Stimulated activated CD4-positive, alpha-beta T cell treated with anti-CD3 and anti-CD28 coated beads, Interleukin-15, amount 100 ng/mL, for 48 hours (primary cell): Measurements from ENCODE around the gene MEG3.
"Not testable (repeated sequence)": the region's sequence is repeated elsewhere in the genome, so short reads cannot be mapped to it uniquely, and the experiment has no call there.

Source experiments
- DNase-seq, 2 donors: peaks; one replicate each; pipeline ENCODE4 v3.0.0-alpha.2; 2020; ENCODE audit warnings: low read depth in 2 of 2

Gene MEG3

GRCh38 chr14:100788942-100789341 is 37.0 kb upstream of the MEG3 start:
- DNase-seq, result no peak

DNA sequence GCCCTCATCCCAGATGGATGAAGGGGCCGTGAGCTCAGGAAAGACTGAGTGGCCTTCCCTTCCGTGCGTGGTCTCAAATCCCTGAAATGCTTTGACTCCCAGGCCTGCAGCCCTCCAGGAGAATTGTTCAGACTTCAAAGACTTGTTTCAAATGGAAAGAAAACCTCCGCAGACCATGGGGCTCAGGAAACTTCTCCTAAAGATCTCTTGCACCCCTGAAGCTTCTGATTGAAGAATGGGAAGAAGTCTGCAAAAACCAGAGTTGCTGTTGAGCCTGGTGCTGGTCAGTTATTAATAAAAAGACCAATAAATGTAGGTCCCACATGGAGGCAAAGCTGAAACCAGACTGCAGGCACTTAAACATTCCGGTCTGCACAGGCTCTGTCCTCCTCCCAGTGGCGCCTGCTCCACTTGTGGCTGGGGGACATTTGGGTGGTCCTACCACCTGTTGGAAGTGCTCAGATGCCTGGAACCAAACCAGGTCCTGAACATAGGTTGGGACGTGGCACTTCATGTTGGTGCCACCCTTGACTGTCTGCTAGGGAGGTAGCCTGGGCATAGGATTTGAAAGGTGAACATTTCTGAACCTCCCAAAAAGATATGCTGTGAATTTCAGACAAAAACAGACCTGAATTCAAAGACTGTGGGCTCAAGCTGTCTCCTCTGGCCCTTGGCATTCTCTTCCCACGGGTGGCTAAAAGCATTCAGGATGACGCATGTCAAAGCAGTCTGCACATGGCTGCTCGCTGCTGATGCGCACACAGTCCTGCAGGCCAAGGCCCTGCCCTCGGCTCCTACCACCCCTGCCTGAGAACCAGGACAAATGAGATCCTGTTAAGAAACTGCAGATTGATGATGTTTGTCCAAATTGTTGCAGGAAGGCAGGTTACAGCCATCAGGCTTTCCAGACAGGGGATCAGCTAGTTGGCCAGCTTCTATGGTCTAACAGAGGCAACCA is 36.2 kb upstream of the MEG3 start:
- no peak for DNase-seq

DNA sequence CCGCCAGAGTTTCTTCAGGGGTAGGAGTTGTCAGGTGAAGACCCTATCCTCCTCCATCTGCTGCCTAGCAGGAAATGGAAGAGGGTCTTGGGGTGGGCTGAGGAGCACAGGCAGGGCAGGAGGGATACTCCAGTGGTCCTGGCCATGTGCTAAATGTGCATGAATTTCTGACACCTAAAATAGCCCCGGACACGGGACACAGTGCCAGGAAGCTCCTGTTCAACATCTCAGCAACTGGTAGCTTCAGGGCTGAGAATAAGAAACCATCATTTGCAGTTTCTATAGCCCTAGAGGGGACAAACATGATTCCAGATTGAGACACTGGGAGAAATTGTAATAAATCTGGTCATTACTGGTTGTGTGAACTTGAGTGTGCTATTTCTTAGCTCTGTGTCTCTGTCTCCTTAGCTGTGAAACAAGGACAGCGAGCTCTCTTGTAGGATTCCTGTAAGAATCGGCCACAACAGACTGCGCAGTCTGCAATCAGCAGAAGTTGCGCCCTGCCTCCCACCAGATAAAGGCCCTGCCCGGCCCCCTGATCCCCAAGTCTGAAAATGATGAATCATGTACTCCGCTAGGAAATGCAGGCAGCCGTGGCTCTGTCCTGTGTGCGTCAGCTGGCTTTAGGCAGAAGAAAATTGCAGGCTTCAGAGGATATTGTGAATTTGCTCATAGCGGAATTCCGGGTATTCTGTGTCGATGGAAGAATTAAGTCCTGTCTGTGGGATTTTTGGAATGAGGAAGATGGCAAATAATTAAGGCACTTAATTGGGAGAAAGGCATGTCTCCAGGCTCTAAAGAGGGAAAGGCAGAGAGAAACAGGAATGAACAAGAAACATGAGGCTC is 35.2 kb upstream of the MEG3 start:
- DNase-seq, result no peak

- no peak for DNase-seq
Measured at GRCh38 chr14:100791348-100791735, 34.6 kb upstream of the MEG3 start.

DNA sequence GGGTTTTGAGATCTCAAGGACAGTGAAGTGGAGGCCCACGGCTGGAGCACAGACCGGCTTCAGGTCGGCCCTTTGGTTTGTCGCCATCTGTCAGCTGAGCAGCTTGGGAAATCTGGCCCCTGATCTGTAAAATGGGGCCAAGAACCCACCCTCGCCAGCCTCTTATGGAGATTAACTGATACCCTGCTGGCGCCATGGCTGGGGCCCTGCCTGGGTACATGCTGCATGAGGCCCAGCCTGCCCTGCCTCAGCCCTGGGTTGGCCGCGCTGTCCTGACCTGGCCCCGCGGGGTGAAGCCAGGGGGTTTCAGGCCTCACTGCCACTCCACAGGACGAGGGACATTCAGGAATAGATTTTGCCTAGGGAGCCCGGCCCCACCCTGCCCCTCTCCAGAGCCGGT is 33.9 kb upstream of the MEG3 start:
- DNase-seq, result no peak

DNA sequence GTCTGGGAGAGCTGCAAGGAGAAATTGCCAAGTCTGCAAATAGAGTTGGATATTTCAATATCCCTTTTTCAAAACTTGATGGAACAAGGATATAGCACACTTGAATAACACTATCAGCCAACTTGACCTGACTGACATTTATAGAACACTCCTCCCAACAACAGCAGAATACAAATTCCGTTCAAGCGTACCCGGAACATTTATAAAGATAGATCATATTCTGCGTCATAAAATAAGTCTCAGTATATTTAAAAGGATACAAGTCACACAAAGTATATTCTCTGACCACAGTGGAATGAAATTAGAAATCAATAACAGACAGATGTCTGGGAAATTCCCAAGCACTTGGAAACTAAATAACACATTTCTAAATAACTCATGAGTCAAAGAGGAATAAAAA is 29.0 kb upstream of the MEG3 start:
- no peak for DNase-seq

- DNase-seq, result no peak
Measured at GRCh38 chr14:100800041-100800440, 25.9 kb upstream of the MEG3 start.

DNA sequence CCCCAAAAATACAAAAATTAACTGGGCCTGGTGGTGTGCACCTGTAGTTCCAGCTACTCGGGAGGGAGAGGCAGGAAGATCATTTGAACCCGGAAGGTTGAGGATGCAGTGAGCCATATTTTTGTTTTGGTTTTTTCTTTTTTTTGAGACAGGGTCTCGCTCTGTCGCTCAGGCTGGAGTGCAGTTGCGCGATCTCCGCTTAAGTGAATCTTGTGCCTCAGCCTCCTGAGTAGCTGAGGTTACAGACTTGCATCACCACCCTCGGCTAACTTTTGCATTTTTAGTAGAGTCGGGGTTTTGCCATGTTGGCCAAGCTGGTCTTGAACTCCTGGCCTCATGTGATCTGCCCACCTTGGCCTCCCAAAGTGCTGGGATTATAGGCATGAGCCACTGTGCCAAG is 24.5 kb upstream of the MEG3 start:
- not testable (repeated sequence) for DNase-seq

DNA sequence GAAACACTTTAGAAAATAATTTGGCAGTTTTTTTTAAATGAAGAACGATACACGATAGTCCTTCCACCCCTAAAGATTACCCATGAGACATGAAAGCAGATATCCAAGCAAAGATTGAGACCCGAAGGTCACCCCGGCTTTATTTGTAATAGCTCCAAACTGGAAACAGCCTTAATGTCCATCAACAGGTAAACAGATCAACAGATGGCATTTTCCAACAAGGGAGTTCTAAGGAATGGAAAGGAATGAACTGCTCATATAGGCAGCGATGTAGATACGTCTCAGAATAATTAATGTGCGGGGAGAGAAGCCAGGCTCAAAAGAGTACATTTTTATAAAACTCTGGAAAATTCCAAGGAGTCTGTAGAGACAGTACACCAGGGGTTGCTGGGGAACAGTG is 23.7 kb upstream of the MEG3 start:
- DNase-seq, result no peak

GRCh38 chr14:100802766-100803165 is 23.2 kb upstream of the MEG3 start:
- DNase-seq, result no peak

DNA sequence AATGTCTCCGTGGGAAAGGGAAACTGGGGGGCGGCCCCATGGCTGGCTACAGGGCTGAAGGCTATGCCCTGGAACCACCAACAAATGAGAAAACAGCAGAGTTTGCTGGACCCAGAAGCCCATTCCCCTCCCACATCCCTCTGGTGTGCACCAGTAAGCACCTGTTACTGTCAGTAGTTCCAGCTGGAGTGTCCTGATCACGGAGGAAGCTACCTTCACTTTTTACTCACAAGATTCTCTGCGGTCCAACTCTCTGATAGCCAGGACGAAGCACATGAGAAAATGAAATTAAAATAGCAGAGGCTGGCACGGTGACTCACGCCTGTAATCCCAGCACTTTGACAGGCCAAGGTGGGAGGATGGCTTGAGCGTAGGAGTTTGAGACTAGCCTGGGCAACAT is 22.7 kb upstream of the MEG3 start:
- DNase-seq, result no peak

DNA sequence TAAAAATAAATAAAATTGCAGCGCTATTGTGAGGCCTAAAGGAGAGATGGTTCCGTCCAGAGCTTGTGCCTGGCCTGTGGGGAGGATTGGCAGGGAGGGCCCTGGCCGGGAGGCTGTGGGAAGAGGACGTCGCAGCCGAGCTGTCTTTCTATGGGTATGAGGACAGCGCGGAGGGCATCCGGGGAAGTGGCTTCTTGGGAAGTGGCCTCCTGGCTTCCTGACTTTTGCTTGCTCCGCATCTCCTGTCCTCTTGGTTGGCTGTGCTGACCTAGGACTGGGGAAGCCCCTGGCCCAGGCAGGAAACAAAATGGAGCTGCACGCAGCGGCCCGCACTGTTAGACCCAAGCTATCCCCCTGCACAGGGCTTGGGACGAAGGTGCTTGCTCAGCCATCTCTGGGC is 22.2 kb upstream of the MEG3 start:
- no peak for DNase-seq

DNA sequence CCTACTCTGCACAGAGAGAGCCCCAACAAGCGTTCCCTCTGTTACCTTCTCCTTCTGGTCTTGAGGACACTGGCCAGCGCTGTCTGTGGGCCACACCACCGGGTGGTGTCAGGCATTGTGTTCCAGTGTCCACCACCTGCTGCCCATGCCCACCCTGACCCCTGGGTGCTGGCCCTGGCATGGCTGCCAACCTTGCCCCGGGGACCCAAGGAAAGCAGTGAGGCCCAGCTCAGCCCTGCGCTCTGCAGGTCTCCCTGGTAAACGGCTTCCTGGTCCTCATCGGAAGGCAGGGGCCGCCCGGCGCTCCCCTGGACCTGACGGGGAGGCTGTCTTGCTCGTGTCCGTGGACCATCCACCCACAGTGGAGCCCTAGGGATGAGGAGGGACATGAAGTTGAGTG is 21.8 kb upstream of the MEG3 start:
- no peak for DNase-seq

- no peak for DNase-seq
Measured at GRCh38 chr14:100804558-100805309, 21.2 kb upstream of the MEG3 start.

DNA sequence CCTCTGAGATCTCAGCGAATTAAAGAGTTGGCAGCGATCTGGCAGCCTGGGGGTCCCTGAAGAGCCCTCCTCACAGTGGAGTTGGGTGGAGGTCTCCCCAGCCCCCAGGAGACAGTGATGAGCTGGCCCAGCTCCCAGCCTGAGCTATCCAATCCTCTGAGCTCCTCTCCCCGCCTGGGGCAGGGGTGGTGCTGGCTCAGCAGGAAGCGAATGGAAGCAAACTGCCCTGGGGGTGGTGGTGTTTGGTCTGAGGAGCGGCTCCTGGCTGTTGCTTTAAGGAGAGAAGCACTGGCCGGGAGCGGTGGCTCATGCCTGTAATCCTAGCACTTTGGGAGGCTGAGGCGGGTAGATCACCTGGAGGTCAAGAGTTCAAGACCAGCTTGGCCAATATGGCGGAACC is 19.5 kb upstream of the MEG3 start:
- no peak for DNase-seq

DNA sequence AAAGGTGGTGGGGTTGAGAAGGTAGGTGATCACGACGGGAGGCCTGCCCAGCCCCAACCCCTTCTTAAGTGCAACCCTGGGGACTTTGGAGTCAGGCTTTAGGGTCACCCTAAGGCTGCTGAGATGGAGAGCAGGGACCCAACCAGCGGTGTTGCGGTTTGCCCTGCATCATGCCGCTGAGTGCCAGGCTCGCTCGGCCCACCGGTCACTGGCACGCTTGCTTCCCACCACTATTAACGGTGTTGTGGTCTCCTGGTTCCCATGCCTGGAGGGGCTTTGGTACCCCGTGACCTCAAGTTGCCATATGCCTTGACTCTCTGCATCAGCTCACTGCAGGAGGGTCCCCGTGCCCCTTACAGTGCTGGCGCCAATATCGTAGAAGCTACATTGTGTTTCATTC is 18.4 kb upstream of the MEG3 start:
- no peak for DNase-seq

DNA sequence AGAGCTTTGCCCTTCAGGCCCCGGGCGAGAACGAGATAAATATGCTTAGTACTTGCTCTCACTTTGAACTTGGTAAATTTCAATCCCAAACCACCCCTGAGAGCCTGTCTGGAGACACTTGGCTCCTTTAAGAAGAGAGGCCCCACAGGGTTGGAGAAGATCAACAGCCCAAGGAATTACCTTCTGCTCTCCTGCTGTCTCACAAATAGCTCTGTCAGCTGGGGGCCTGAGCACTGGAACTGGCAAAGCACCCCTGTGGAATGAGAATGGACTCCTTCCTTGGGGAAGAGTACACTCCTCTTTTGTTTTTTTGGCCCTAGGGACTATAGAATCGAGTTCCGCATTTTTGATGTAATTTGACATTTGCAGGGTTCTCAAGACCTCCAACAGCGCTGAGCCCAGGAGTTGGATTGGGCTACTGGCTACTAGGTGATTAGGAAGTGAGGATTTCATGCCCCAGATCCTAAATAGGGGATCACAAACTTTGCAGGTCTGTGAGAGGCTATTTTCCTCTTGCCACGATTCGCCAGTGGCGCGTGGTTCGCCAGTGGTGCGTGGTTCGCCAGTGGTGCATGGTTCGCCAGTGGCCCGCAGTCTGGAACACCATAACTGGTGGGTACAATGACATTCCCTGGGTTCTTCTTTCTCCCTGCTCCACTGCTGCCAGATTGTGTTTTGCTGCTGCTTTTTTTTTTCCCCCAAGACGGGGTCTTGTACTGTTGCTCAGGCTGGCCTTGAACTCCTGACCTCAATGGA is 17.8 kb upstream of the MEG3 start:
- DNase-seq, result no peak

- no peak for DNase-seq
Measured at GRCh38 chr14:100810435-100810834, 15.5 kb upstream of the MEG3 start.

- no peak for DNase-seq
Measured at GRCh38 chr14:100810861-100811461, 15.0 kb upstream of the MEG3 start.

GRCh38 chr14:100813291-100813690 is 12.6 kb upstream of the MEG3 start:
- no peak for DNase-seq
